IMR-90 (cell line): ENCODE data around the gene PITRM1. TPM values are rescaled to one million over a fixed set of nuclear protein-coding genes. Genes with fewer than 3 reads are reported as not detected.
A peak's percentile ranks its signal among the peaks of the same experiment; 100 is the strongest.

Experiments used
- ATAC-seq: fragments of 200-7000 bp; cut with Tn5 transposase; 2 replicates; pipeline ENCODE4 v1.9.1; 2020; ENCODE audit warnings: low read depth, mild to moderate bottlenecking, moderate library complexity
- BruUV-seq: library from RNA; stranded (reverse); fragments of 400-500 nt; replicated peaks from 2 replicates; lab custom pipeline; 2021; lab: Mats Ljungman, UMichigan
- CTCF ChIA-PET: fragments of 300-600 bp; formaldehyde crosslinking; extraction: SDS; loops from one replicate; lab custom pipeline; 2021; ENCODE audit warnings: antibody characterized with exemption; lab: Yijun Ruan, JAX
- POLR2A ChIA-PET: fragments of 300-600 bp; sonication (Branson Sonifier 250); formaldehyde crosslinking; loops from one replicate; lab custom pipeline; 2022; ENCODE audit warnings: antibody characterized with exemption; ENCODE audit not compliant: unreplicated experiment; lab: Charles Lee
- DNase-seq: peaks from one replicate; pipeline ENCODE4 v3.0.0; 2013
- H2AFZ ChIP-seq: replicated peaks from 2 replicates; pipeline ENCODE3; 2013; ENCODE audit warnings: low read length, mild to moderate bottlenecking; ENCODE audit not compliant: poor library complexity
- H2AK5ac ChIP-seq: 2 replicates; pipeline ENCODE4 v1.6.1; 2013; ENCODE audit warnings: low read depth, low read length, inconsistent platforms
- H2AK9ac ChIP-seq: replicated peaks from 2 replicates; pipeline ENCODE3; 2013; ENCODE audit warnings: mild to moderate bottlenecking, low read depth, low read length, moderate library complexity; ENCODE audit not compliant: poor library complexity
- H2BK120ac ChIP-seq: 2 replicates; pipeline ENCODE4 v1.6.1; 2013; ENCODE audit warnings: low read depth, low read length, inconsistent platforms
- H2BK15ac ChIP-seq: 3 replicates; pipeline ENCODE4 v1.6.1; 2013; ENCODE audit warnings: low read depth, low read length, inconsistent platforms
- H2BK20ac ChIP-seq: 2 replicates; pipeline ENCODE4 v1.6.1; 2013; ENCODE audit warnings: low read depth, mild to moderate bottlenecking, inconsistent platforms, low read length, moderate library complexity
- H2BK5ac ChIP-seq: 2 replicates; pipeline ENCODE4 v1.6.1; 2013; ENCODE audit warnings: mild to moderate bottlenecking, low read depth, low read length, inconsistent platforms; ENCODE audit not compliant: poor library complexity, severe bottlenecking
- H3K14ac ChIP-seq: replicated peaks from 2 replicates; pipeline ENCODE4 v1.6.1; 2013; ENCODE audit warnings: low read depth, low read length, inconsistent platforms
- H3K18ac ChIP-seq: 2 replicates; pipeline ENCODE4 v1.6.1; 2013; ENCODE audit warnings: low read depth, low read length, control low read depth
- H3K23ac ChIP-seq: 2 replicates; pipeline ENCODE4 v1.6.1; 2013; ENCODE audit warnings: low read depth, low read length, inconsistent platforms
- H3K27ac ChIP-seq: 2 replicates; pipeline ENCODE4 v1.5.1; 2013; ENCODE audit warnings: mild to moderate bottlenecking, control low read depth, low read length; ENCODE audit not compliant: insufficient read depth
- H3K27me3 ChIP-seq: 2 replicates; pipeline ENCODE4 v1.6.1; 2013; ENCODE audit warnings: low read length; ENCODE audit not compliant: control insufficient read depth, insufficient read depth
- H3K36me3 ChIP-seq: 2 replicates; pipeline ENCODE4 v1.6.1; 2013; ENCODE audit warnings: low read length, mixed read lengths; ENCODE audit not compliant: control insufficient read depth, insufficient read depth
- H3K4ac ChIP-seq: 2 replicates; pipeline ENCODE4 v1.6.1; 2013; ENCODE audit warnings: low read depth, low read length, inconsistent platforms
- H3K4me1 ChIP-seq: 2 replicates; pipeline ENCODE4 v1.6.1; 2013; ENCODE audit warnings: low read length, mixed read lengths; ENCODE audit not compliant: control insufficient read depth, insufficient read depth
- H3K4me2 ChIP-seq: 2 replicates; pipeline ENCODE4 v1.6.1; 2013; ENCODE audit warnings: low read depth, mild to moderate bottlenecking, control low read depth, low read length, moderate library complexity
- H3K4me3 ChIP-seq: 2 replicates; pipeline ENCODE4 v1.5.1; 2013; ENCODE audit warnings: low read depth, mild to moderate bottlenecking, control low read depth, low read length, moderate library complexity; ENCODE audit not compliant: insufficient read depth
- H3K56ac ChIP-seq: 2 replicates; pipeline ENCODE4 v1.6.1; 2013; ENCODE audit warnings: low read length, inconsistent platforms; ENCODE audit not compliant: insufficient read depth; ENCODE audit errors: extremely low read depth
- H3K79me1 ChIP-seq, 2 experiments: 2 replicates each; pipeline ENCODE4 v1.6.1; 2013; ENCODE audit warnings: low read length in 2 of 2, inconsistent platforms in 1 of 2, low read depth in 1 of 2
- H3K9ac ChIP-seq: 2 replicates; pipeline ENCODE4 v1.6.1; 2013; ENCODE audit warnings: low read depth, low read length, control low read depth
- H3K9me1 ChIP-seq: 2 replicates; pipeline ENCODE4 v1.6.1; 2013; ENCODE audit warnings: low read length, inconsistent platforms; ENCODE audit not compliant: insufficient read depth
- H3K9me3 ChIP-seq: 2 replicates; pipeline ENCODE4 v1.6.1; 2013; ENCODE audit warnings: low read length; ENCODE audit not compliant: control insufficient read depth, insufficient read depth
- H4K20me1 ChIP-seq: 2 replicates; pipeline ENCODE4 v1.6.1; 2013; ENCODE audit warnings: low read length, inconsistent platforms; ENCODE audit not compliant: insufficient read depth
- H4K5ac ChIP-seq: 2 replicates; pipeline ENCODE4 v1.6.1; 2013; ENCODE audit warnings: mild to moderate bottlenecking, low read depth, low read length, control low read depth
- H4K8ac ChIP-seq, 2 experiments: 2 replicates each; pipeline ENCODE4 v1.6.1; 2013; ENCODE audit warnings: low read depth in 2 of 2, low read length in 2 of 2, control low read depth in 1 of 2, inconsistent platforms in 1 of 2
- H4K91ac ChIP-seq: 2 replicates; pipeline ENCODE4 v1.6.1; 2013; ENCODE audit warnings: low read depth, low read length, inconsistent platforms; ENCODE audit not compliant: insufficient read depth
- CTCF ChIP-seq: conservative IDR thresholded peaks from 2 replicates; pipeline ENCODE4 v1.5.1; 2012; ENCODE audit warnings: mild to moderate bottlenecking, low read depth, low read length, improper control_type of control experiment
- FOS ChIP-seq: fragments of 150-350 bp; IDR thresholded peaks from 2 replicates; pipeline ENCODE4 v1.6.1; 2016; ENCODE audit warnings: low read depth, low read length
- MAFK ChIP-seq: IDR thresholded peaks from 2 replicates; pipeline ENCODE4 v1.6.1; 2012; ENCODE audit warnings: low read depth, low read length, improper control_type of control experiment
- MAZ ChIP-seq: IDR thresholded peaks from 2 replicates; pipeline ENCODE4 v1.6.1; 2012; ENCODE audit warnings: low read depth, mild to moderate bottlenecking, low read length, improper control_type of control experiment, moderate library complexity, borderline replicate concordance
- RAD21 ChIP-seq: IDR thresholded peaks from 2 replicates; pipeline ENCODE4 v1.6.1; 2012; ENCODE audit warnings: low read length, improper control_type of control experiment
- WGBS, 2 experiments: methylation state at CpG; one replicate each; pipeline versions ENCODE4 v1.1.5 to v1.1.7; 2013; ENCODE audit warnings: missing lambda C conversion rate in 2 of 2; ENCODE audit not compliant: insufficient read length in 1 of 2; ENCODE audit errors: extremely low coverage in 2 of 2; 5-methylcytosine and 5-hydroxymethylcytosine counted together
- dilution Hi-C: fragments of 300-500 bp; cut with HindIII; formaldehyde crosslinking; loops from one replicate; pipeline ENCODE4 v1.14.3; 2018; ENCODE audit warnings: low sequenced_read_pairs; ENCODE audit not compliant: unreplicated experiment
- in situ Hi-C: fragments of 300-500 bp; cut with MboI; formaldehyde crosslinking; loops from 3 replicates; pipeline ENCODE4 v1.14.3; 2019; ENCODE audit warnings: low sequenced_read_pairs, inconsistent platforms, mixed read lengths
- intact Hi-C: fragments of 100-400 bp; cut with micrococcal nuclease; formaldehyde crosslinking; loops from 2 replicates; pipeline ENCODE4 v1.10.0; 2022
- polyA plus RNA-seq, 3 experiments: library from polyadenylated mRNA; depleted of rRNA; stranded (reverse); fragments of >200 nt; gene quantifications; 2 replicates each; pipeline ENCODE4 v1.2.3, GENCODE V29; 2012; ENCODE audit warnings: low replicate concordance in 1 of 3
- total RNA-seq: library from RNA; depleted of rRNA; stranded (reverse); fragments of >200 nt; gene quantifications from 2 replicates; pipeline ENCODE4 v1.2.3, GENCODE V29; 2012

The PITRM1 gene
- total and polyA plus RNA-seq, 2 of the 4 experiments (the other 2 are of a cell fraction) = 97.1 to 124 TPM

- TF ChIP-seq CTCF (no peak), RAD21 (no peak), MAFK (no peak), MAZ (no peak), FOS (no peak)
- Histone ChIP-seq H4K8ac (peak overlapping the region; percentile 78 to 85; a peak in 3 of 4 replicates), H3K4me3 (no peak overlapping the region), H3K18ac (peak overlapping the region; percentile 76), H3K27me3 (no peaks in the 10 kb centered on the region), H2BK20ac (peak overlapping the region; percentile 15; the same call in 1 of the 2 replicates), H3K4me2 (no peak overlapping the region), H2AFZ (no peak overlapping the region), H4K5ac (peak overlapping the region; percentile 38; the same call in 1 of the 2 replicates), H2BK15ac (peak overlapping the region; percentile 71; the same call in 1 of the 3 replicates), H2AK9ac (no peak overlapping the region), H3K27ac (no peak overlapping the region), H3K56ac (no peak overlapping the region), H3K23ac (peak overlapping the region; percentile 50; the same call in 1 of the 2 replicates), H4K20me1 (peaks cover 27% of the 10 kb centered on the region), H2BK5ac (peak overlapping the region; percentile 57), H3K9me3 (no peaks in the 10 kb centered on the region), H3K14ac (0 out of 2 replicates have a peak overlapping the region, but pooled peaks have one; percentile 8), H2AK5ac (peak overlapping the region; percentile 94), H3K4ac (peak overlapping the region; percentile 66), H3K79me1 (peaks cover 41 to 77% of the 10 kb centered on the region in 2 experiments), H3K4me1 (peaks cover 30% of the 10 kb centered on the region), H3K9ac (no peak overlapping the region), H4K91ac (no peak overlapping the region; the same call in 1 of the 2 replicates), H3K9me1 (peaks cover 33% of the 10 kb centered on the region), H3K36me3 (peaks cover 57% of the 10 kb centered on the region), H2BK120ac (peak overlapping the region; percentile 28; the same call in 1 of the 2 replicates)
- intact Hi-C loops (no loop called here), dilution Hi-C loops (no loop called here), in situ Hi-C loops (no loop called here)
- no TSS peak for BruUV-seq
- ATAC-seq (no peak), DNase-seq (no peak)
- ChIA-PET CTCF (interaction anchor here (0.6 kb wide), 1 partner anchor 45 kb away, joined by 3 read pairs; no protein-coding TSS in a partner anchor), POLR2A (no interaction called here)
- WGBS, 2 experiments = 100% methylated on average over 4 of the region's 19 CpGs; no CpG with 5 or more reads in 1 of the 2 experiments
Measured at GRCh38 chr10:3100093-3100792, 72.3 kb downstream of the PITRM1 start.
